HG03039 (cell line): ENCODE data around the gene COL28A1.
"Not testable (repeated sequence)": the region's sequence is repeated elsewhere in the genome, so short reads cannot be mapped to it uniquely, and the experiment has no call there.

Source experiments
- ATAC-seq: cut with Tn5 transposase; IDR thresholded peaks from one replicate; pipeline ENCODE4 v1.9.1; 2021; ENCODE audit warnings: mild to moderate bottlenecking, moderate library complexity; ENCODE audit not compliant: unreplicated experiment

Gene COL28A1

GRCh38 chr7:7562736-7563135 is 27.1 kb upstream of the COL28A1 start:
- no peak for ATAC-seq

GRCh38 chr7:7561591-7561990 is 25.9 kb upstream of the COL28A1 start:
- ATAC-seq, result not testable (repeated sequence)

GRCh38 chr7:7557252-7557651 is 21.6 kb upstream of the COL28A1 start:
- no peak for ATAC-seq

GRCh38 chr7:7556852-7557251 is 21.2 kb upstream of the COL28A1 start:
- ATAC-seq, result no peak

GRCh38 chr7:7554649-7555575 is 19.2 kb upstream of the COL28A1 start:
- ATAC-seq, result no peak

- ATAC-seq, result no peak
Observed at GRCh38 chr7:7554021-7554432, 18.4 kb upstream of the COL28A1 start.

- ATAC-seq, result no peak
Observed at GRCh38 chr7:7553386-7553785, 17.7 kb upstream of the COL28A1 start.

GRCh38 chr7:7552199-7552598 is 16.5 kb upstream of the COL28A1 start:
- ATAC-seq, result no peak

GRCh38 chr7:7550663-7551062 is 15.0 kb upstream of the COL28A1 start:
- no peak for ATAC-seq

- no peak for ATAC-seq
Observed at GRCh38 chr7:7548407-7548806, 12.7 kb upstream of the COL28A1 start.

GRCh38 chr7:7542251-7542835 is 6.7 kb upstream of the COL28A1 start:
- no peak for ATAC-seq

GRCh38 chr7:7539711-7540110 is 4.0 kb upstream of the COL28A1 start:
- no peak for ATAC-seq

GRCh38 chr7:7539152-7539551 is 3.5 kb upstream of the COL28A1 start:
- ATAC-seq, result no peak

GRCh38 chr7:7537711-7538110 is 2.0 kb upstream of the COL28A1 start:
- ATAC-seq, result no peak

GRCh38 chr7:7536396-7537019 is 835 bp upstream of the COL28A1 start:
- no peak for ATAC-seq

GRCh38 chr7:7533831-7534430 is 1.7 kb downstream of the COL28A1 start:
- no peak for ATAC-seq

- ATAC-seq, result no peak
Observed at GRCh38 chr7:7529328-7529727, 6.3 kb downstream of the COL28A1 start.

- no peak for ATAC-seq
Observed at GRCh38 chr7:7527047-7527446, 8.6 kb downstream of the COL28A1 start.

- no peak for ATAC-seq
Observed at GRCh38 chr7:7526006-7526405, 9.7 kb downstream of the COL28A1 start.

GRCh38 chr7:7524121-7524520 is 11.6 kb downstream of the COL28A1 start:
- no peak for ATAC-seq

GRCh38 chr7:7522421-7522820 is 13.3 kb downstream of the COL28A1 start:
- ATAC-seq, result no peak
